Activated T-helper 1 cell treated with Interleukin-2 at 50 U/mL for 16 hours (primary cell): ENCODE measurements around the gene SCRG1.
A peak's percentile ranks its signal among the peaks of the same experiment; 100 is the strongest.

Experiments used
- DNase-seq: peaks from one replicate; pipeline ENCODE4 v3.0.0-alpha.2; 2020; ENCODE audit warnings: low read depth

Gene SCRG1

DNA sequence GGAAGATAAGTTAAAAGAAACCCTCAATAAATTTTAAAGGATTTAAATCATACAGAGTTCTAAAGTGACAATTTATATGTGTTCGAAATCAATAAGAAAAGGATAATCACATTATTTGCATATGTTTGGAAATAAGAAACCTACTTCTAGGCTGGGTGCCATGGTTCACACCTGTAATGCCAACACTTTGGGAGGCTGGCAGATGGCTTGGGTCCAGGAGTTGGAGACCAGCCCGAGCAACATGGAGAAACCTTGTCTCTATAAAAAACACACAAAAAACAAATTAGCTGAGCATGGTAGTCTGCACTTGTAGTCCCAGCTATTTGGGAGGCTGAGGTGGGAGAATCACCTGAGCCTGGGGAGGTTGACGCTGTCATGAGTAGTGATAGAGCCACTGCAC is 36.2 kb downstream of the SCRG1 start:
- DNase-seq = no peak

DNA sequence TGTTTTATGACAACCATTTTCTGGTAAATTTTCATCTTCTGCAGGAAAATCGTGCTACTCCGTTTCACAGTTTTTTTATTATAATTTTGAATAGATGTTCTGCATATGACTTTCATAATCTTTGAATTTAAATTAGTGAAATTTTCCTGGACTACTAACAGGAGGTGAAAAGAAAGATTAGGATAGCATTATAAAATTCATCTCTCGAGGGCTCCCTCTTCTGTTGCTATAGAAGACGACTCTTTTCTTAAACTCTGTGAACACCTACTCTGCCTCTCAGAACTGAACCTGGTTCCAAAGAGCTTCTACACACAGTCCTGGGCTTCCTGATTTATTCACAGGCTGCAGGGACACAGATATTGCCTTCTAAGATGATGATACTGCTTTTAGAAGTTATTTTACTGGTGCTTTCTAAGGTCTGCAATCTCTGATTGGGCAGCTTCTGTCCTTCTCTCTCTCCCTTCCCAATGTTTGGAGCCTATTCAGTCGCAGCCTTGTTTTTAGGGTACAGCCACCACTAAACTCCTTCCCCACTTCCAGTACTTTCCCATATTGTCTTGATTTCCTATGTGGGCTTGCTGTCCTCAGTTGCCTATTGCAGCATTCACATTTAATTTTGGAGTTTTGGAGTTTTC is 38.2 kb downstream of the SCRG1 start:
- no peak for DNase-seq

DNA sequence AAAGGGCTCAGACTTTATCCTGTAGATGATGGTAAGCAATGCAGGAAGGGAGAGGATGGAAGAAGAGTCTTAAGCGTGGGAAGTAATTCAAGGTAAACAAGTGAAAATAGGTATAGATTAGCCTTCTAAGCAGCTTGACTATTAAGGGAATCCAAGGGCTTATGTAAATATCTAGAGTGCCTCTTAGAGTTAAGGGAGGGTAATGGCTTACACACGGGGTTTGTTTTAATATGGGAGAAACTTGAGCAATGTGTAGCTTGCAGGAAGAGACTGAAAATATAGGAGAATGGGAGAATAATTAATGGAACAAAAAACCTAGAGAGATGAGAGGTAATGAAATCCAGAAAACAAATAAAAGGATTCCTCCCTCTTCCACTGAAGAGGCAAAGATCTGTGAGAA is 41.0 kb downstream of the SCRG1 start:
- no peak for DNase-seq

DNA sequence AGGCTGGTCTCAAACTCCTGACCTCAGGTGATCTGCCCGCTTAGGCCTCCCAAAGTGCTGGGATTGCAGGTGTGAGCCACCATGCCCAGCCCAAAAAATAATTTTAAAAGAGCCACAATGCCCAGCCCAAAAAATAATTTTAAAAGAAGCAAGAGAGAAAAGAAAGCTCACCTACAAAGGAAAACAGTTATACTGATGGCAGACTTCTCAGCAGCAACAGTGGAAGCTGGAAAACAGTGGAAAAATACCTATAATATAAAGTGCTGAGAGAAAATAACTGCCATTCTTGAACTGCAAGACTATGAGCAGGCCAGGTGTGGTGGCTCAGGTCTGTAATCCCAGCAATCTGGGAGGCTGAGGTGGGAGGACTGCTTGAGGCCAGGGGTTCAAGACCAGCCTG is 51.4 kb downstream of the SCRG1 start:
- DNase-seq = no peak

DNA sequence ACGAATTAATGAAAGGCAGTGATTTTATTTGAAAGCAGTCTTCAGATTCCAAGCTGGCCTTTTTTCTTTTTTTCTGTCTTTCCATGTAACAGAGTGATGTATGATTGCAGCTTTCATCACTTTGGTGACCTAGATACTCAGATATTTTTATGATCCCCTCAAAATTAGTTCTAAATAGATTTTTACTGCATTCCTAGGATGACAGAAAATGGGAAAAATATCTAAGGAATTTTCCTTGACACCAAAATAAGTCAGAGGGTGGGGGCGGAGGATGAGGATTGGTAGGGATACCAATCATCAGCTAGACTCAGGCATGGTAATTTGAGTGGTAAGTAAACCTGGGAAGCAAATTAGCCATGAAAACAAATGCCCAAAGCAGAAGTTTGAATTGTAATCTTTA is 52.8 kb downstream of the SCRG1 start:
- DNase-seq = no peak

DNA sequence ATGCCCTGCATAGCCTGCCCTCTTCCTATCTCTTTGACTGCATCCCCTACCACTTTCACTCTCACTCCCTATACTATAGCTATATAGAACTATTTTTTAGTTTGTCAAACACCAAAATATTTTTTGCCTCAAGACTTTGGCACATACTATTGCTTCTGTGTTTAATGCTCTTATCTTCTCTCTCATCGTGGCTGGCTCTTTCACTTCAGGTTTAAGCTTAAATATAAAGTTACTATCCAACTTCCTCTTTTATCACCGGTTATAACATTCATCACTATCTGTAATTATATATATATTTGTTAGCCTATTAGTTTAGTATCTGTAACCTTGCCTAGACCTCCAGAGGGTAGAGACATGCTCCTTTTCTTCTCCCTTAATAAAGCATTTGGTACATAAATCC is 53.3 kb downstream of the SCRG1 start:
- no peak for DNase-seq

DNA sequence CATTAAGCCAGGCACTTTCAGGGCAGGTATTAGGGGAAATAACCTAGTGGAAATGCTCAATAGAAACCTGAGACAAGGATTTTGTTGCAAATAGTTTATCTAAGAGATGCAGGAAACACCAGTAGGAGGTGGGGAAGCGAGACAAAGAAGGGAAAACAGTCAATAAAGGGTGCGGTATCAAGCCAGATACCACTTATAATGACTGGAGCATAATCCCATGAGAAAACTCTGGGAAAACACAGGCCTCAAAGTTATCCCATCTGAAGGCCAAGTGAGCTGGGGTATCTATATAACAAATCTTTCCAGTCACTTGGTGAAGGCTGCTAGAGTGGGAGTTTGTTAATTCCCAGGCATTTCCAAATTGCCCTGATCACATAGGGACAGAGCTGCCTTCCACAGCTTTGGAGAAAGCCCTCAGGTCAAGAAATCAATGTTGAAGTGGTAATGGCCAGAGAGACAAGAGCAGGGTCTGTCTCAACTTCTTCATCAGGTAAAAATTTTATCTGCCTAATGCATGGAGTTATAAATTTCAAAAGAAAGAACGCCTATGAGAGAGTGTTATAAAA is 55.0 kb downstream of the SCRG1 start:
- no peak for DNase-seq

DNA sequence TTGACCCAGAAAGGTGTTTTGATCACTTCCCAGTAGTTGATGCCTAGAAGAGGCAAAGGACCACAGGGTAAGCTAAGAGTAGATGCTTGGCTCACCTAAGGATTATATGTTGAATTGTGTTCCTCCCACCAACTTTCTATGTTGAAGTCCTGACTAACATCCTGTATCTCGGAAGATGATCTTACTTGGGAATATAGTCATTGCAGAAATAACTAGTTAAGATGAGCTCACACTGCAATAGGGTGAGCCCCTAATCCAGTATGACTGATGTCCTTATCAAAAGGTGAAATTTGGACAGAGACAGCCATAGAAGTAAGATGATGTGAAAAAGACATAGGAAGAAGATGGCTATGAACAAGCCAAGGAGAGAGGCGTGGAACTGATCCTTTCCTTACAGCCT is 61.5 kb downstream of the SCRG1 start:
- no peak for DNase-seq

DNA sequence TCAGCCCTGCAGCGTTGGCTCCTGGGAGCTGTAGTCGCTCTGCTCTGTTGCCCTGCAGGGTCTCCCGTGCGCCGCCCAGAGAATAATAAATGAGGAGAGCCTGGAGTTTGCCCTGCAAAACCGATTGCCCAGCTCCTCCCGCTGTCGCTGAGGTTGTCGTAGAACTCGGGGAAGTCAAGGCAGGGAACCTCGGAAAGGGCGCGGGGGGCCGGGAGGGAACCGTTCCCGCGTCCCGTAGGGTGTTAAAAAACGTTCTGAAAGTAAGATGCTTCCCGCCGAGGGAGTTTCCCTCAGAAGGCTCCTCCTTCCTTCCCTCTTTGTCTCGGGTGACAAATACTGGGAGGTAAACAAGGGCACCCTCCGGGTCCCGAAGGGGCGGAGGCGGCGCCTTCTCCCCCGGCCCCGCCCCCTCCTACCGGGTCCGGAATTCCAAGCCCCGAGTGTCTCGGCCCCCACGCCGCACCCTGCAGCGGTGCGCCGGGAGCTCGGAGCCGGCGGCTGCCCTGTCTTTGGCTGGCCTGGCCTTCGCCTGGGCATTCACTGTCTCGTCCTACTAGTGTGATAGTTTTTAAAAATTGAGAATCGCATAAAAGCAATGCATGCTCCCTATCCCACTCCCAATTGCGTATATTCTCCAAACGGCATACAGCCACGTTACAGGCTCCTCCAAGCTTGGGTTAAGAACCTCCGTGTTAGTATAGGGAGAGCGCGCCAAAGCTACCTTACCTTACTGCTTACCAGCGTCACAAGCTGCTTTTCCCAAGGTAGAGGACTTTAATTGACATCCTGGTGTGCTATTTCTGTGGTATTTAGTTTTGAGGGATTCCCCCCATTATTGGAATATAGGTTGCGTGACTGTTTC is 63.8 kb downstream of the SCRG1 start:
- peak; percentile 9 for DNase-seq
